Endodermal cell (in vitro differentiated cells): Measurements from ENCODE around the gene PRAMEF15. TPM values are rescaled to one million over a fixed set of nuclear protein-coding genes. Genes with fewer than 3 reads are reported as not detected.
"Not testable (repeated sequence)": the region's sequence is repeated elsewhere in the genome, so short reads cannot be mapped to it uniquely, and the experiment has no call there.

ENCODE experiments used
- DNase-seq: peaks from one replicate; pipeline ENCODE4 v3.0.0-alpha.2; 2017
- H3K27ac ChIP-seq: 2 replicates; pipeline ENCODE4 v1.5.1; 2013; ENCODE audit warnings: mild to moderate bottlenecking, low read depth, low read length, moderate library complexity
- H3K27me3 ChIP-seq: 2 replicates; pipeline ENCODE4 v1.6.1; 2013; ENCODE audit warnings: mild to moderate bottlenecking, low read length, moderate library complexity; ENCODE audit not compliant: insufficient read depth, control insufficient read depth, poor library complexity, severe bottlenecking
- H3K36me3 ChIP-seq: 2 replicates; pipeline ENCODE4 v1.7.0; 2013; ENCODE audit warnings: mild to moderate bottlenecking, low read length, moderate library complexity; ENCODE audit not compliant: control insufficient read depth, insufficient read depth
- H3K4me1 ChIP-seq: one replicate; pipeline ENCODE4 v1.7.0; 2013; ENCODE audit warnings: low read length; ENCODE audit not compliant: control insufficient read depth, insufficient read depth
- H3K4me3 ChIP-seq: 2 replicates; pipeline ENCODE4 v1.5.1; 2013; ENCODE audit warnings: mild to moderate bottlenecking, low read length, moderate library complexity
- H3K9ac ChIP-seq: 2 replicates; pipeline ENCODE4 v1.6.1; 2013; ENCODE audit warnings: mild to moderate bottlenecking, low read length, moderate library complexity; ENCODE audit not compliant: poor library complexity, severe bottlenecking; ENCODE audit errors: extremely low read depth
- H3K9me3 ChIP-seq: 2 replicates; pipeline ENCODE4 v1.6.1; 2013; ENCODE audit warnings: mild to moderate bottlenecking, low read length, moderate library complexity; ENCODE audit not compliant: control insufficient read depth
- H3K27ac Mint-ChIP-seq: 2 replicates; pipeline ENCODE4 v1.8.0; 2020; ENCODE audit warnings: mixed read lengths
- H3K27me3 Mint-ChIP-seq: 2 replicates; pipeline ENCODE4 v1.8.0; 2021; ENCODE audit warnings: mild to moderate bottlenecking, mixed read lengths; ENCODE audit not compliant: insufficient read depth
- H3K36me3 Mint-ChIP-seq: 2 replicates; pipeline ENCODE4 v1.8.0; 2020; ENCODE audit warnings: low read depth, mixed read lengths
- H3K4me1 Mint-ChIP-seq: 2 replicates; pipeline ENCODE4 v1.8.0; 2020; ENCODE audit warnings: mixed read lengths
- H3K4me3 Mint-ChIP-seq: 2 replicates; pipeline ENCODE4 v1.8.0; 2020; ENCODE audit warnings: mild to moderate bottlenecking, moderate library complexity, mixed read lengths
- H3K9me3 Mint-ChIP-seq: 2 replicates; pipeline ENCODE4 v1.8.0; 2020; ENCODE audit warnings: mild to moderate bottlenecking, mixed read lengths
- WGBS, 2 experiments: methylation state at CpG; one replicate each; pipeline versions ENCODE4 v1.1.5 to v1.1.7; 2013; ENCODE audit warnings: missing lambda C conversion rate in 2 of 2, mixed read lengths in 1 of 2; ENCODE audit not compliant: insufficient coverage in 1 of 2, insufficient read length in 1 of 2; 5-methylcytosine and 5-hydroxymethylcytosine counted together
- total RNA-seq, 2 donors: library from RNA; stranded (reverse); fragmentation: NEBNext Ultra II Directional in 1 of 2; extraction: Animal tissue kit (Norgen Biotek cat#: 25700) in 1 of 2; gene quantifications; 2 replicates in 1 of 2; 3 replicates in 1 of 2; pipeline ENCODE4 v1.2.1, GENCODE V29; 2021

Gene PRAMEF15
- total RNA-seq, 2 donors from 2014 or later: not detected

GRCh38 chr1:13298699-13299098 is 16.7 kb upstream of the PRAMEF15 start:
- not testable (repeated sequence) for H3K27ac ChIP-seq, H3K4me1 ChIP-seq, H3K4me3 Mint-ChIP-seq, H3K36me3 Mint-ChIP-seq, H3K27me3 Mint-ChIP-seq, H3K9me3 ChIP-seq, H3K9ac ChIP-seq, DNase-seq, H3K27ac Mint-ChIP-seq, H3K9me3 Mint-ChIP-seq, H3K36me3 ChIP-seq, H3K4me3 ChIP-seq, H3K27me3 ChIP-seq, H3K4me1 Mint-ChIP-seq
- WGBS, 2 experiments: 100% methylated on average over 2 of the region's 27 CpGs; no CpG with 5 or more reads in 1 of the 2 experiments

GRCh38 chr1:13302197-13302596 is 13.2 kb upstream of the PRAMEF15 start:
- DNase-seq, H3K27ac Mint-ChIP-seq, H3K9ac ChIP-seq, H3K27ac ChIP-seq, H3K36me3 ChIP-seq, H3K9me3 ChIP-seq, H3K4me1 Mint-ChIP-seq, H3K36me3 Mint-ChIP-seq, H3K27me3 ChIP-seq, H3K4me1 ChIP-seq, H3K9me3 Mint-ChIP-seq, H3K4me3 ChIP-seq, H3K4me3 Mint-ChIP-seq, H3K27me3 Mint-ChIP-seq: not testable (repeated sequence)

DNA sequence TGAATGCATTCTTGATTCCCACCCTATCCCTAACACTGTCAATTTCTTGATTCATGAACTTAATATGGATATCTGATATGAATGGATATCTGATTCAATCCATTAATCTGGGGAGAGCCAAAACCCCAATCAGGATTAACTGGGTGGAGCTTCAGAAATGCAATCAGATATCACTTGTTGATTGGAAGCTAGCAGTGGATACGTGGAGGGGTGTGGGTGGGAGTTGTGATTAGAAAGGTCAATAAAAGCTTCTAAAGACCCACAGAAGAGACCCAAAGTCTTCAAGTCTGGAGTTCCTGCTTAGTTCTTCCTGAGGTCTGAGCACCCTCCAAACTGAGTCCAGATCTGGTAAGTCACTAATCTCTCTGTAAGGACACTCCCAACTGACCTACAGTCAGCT is 12.1 kb upstream of the PRAMEF15 start, which contains the start of gene PRAMEF33:
Gene PRAMEF33, plus strand, starts transcription at position 301 of the 400 bp plus-strand sequence. CDS start 2,416 bp downstream, outside the sequence.
- H3K9me3 Mint-ChIP-seq, H3K9me3 ChIP-seq, H3K4me1 Mint-ChIP-seq, H3K36me3 ChIP-seq, H3K27me3 ChIP-seq, H3K36me3 Mint-ChIP-seq, H3K27ac Mint-ChIP-seq, H3K27me3 Mint-ChIP-seq, H3K4me3 Mint-ChIP-seq, H3K27ac ChIP-seq, H3K9ac ChIP-seq, DNase-seq, H3K4me1 ChIP-seq, H3K4me3 ChIP-seq: not testable (repeated sequence)
- no CpG with 5 or more reads among the region's 1 CpG for WGBS, 2 experiments

- H3K4me1 Mint-ChIP-seq, H3K4me3 ChIP-seq, H3K9me3 ChIP-seq, H3K4me1 ChIP-seq, DNase-seq, H3K27me3 Mint-ChIP-seq, H3K27me3 ChIP-seq, H3K36me3 Mint-ChIP-seq, H3K27ac Mint-ChIP-seq, H3K9ac ChIP-seq, H3K4me3 Mint-ChIP-seq, H3K36me3 ChIP-seq, H3K27ac ChIP-seq: not testable (repeated sequence)
- 75 to 79% methylated on average over 5 to 8 of the region's 8 CpGs for WGBS, 2 experiments
- H3K9me3 Mint-ChIP-seq: peaks cover 33% of the 10 kb centered on the region
Measured at GRCh38 chr1:13342496-13342895, 27.1 kb downstream of the PRAMEF15 start.

GRCh38 chr1:13347034-13347433 is 31.7 kb downstream of the PRAMEF15 start, which contains the start of gene PRAMEF14:
TSS of gene PRAMEF14 (minus strand) at chr1:13347134. CDS start at chr1:13345314, 1,820 bp downstream.
- WGBS, 2 experiments: 33% methylated on average over 3 of the region's 7 CpGs; no CpG with 5 or more reads in 1 of the 2 experiments
- not testable (repeated sequence) for H3K27ac ChIP-seq, H3K9me3 ChIP-seq, DNase-seq, H3K4me1 ChIP-seq, H3K9ac ChIP-seq, H3K27ac Mint-ChIP-seq, H3K36me3 ChIP-seq, H3K27me3 ChIP-seq, H3K36me3 Mint-ChIP-seq, H3K4me3 Mint-ChIP-seq, H3K27me3 Mint-ChIP-seq, H3K4me1 Mint-ChIP-seq, H3K4me3 ChIP-seq
- peaks cover 36% of the 10 kb centered on the region for H3K9me3 Mint-ChIP-seq

- peaks cover 30% of the 10 kb centered on the region for H3K9me3 Mint-ChIP-seq
- H3K4me3 Mint-ChIP-seq, H3K27ac Mint-ChIP-seq, H3K27ac ChIP-seq, DNase-seq, H3K4me1 ChIP-seq, H3K27me3 ChIP-seq, H3K4me3 ChIP-seq, H3K36me3 ChIP-seq, H3K36me3 Mint-ChIP-seq, H3K9ac ChIP-seq, H3K9me3 ChIP-seq, H3K27me3 Mint-ChIP-seq, H3K4me1 Mint-ChIP-seq: not testable (repeated sequence)
- 89% methylated on average over 4 of the region's 8 CpGs; no CpG with 5 or more reads in 1 of the 2 experiments for WGBS, 2 experiments
Measured at GRCh38 chr1:13353476-13353875, 38.1 kb downstream of the PRAMEF15 start.
